HepG2 (cell line): ENCODE results near the gene TOM1L2. TPM values are rescaled to one million over a fixed set of nuclear protein-coding genes. Genes with fewer than 3 reads are reported as not detected.
A peak's percentile ranks its signal among the peaks of the same experiment; 100 is the strongest.

ENCODE experiments used
- CEBPG ChIP-seq: IDR thresholded peaks from 2 replicates; pipeline ENCODE4 v1.6.1; 2016
- DNMT1 ChIP-seq: sonication (generic); formaldehyde crosslinking; IDR thresholded peaks from 2 replicates; pipeline ENCODE4 v1.5.1; 2020; ENCODE audit warnings: mild to moderate bottlenecking, missing genetic modification reagents
- HOXA5 ChIP-seq: sonication (generic); formaldehyde crosslinking; IDR thresholded peaks from 2 replicates; pipeline ENCODE4 v1.4.0; 2020; ENCODE audit warnings: missing genetic modification reagents
- HOXA7 ChIP-seq: sonication (generic); formaldehyde crosslinking; IDR thresholded peaks from 2 replicates; pipeline ENCODE4 v1.8.1; 2022; ENCODE audit warnings: mild to moderate bottlenecking, missing genetic modification reagents, moderate library complexity
- NFIC ChIP-seq: IDR thresholded peaks from 2 replicates; pipeline ENCODE4 v1.6.1; 2012; ENCODE audit warnings: mild to moderate bottlenecking, low read length, inconsistent platforms
- RARA ChIP-seq: IDR thresholded peaks from 2 replicates; pipeline ENCODE4 v1.6.1; 2016; ENCODE audit warnings: missing genetic modification reagents, missing compliant biosample characterization
- SMYD3 ChIP-seq: sonication (generic); formaldehyde crosslinking; IDR thresholded peaks from 2 replicates; pipeline ENCODE4 v1.8.1; 2023; ENCODE audit warnings: mild to moderate bottlenecking, missing genetic modification reagents
- TBX2 ChIP-seq: sonication (generic); formaldehyde crosslinking; IDR thresholded peaks from 2 replicates; pipeline ENCODE4 v1.5.0; 2020; ENCODE audit warnings: missing genetic modification reagents, mild to moderate bottlenecking, borderline replicate concordance
- TGIF2 ChIP-seq: IDR thresholded peaks from 2 replicates; pipeline ENCODE4 v1.6.1; 2016; ENCODE audit warnings: control low read depth, missing compliant biosample characterization
- YEATS2 ChIP-seq: sonication (generic); formaldehyde crosslinking; IDR thresholded peaks from 2 replicates; pipeline ENCODE4 v1.4.0; 2020; ENCODE audit warnings: missing genetic modification reagents, borderline replicate concordance
- ZEB1 ChIP-seq: IDR thresholded peaks from 2 replicates; pipeline ENCODE4 v1.6.1; 2012; ENCODE audit warnings: mild to moderate bottlenecking, low read depth, inconsistent platforms; ENCODE audit not compliant: insufficient replicate concordance
- ZFAT ChIP-seq: sonication (generic); formaldehyde crosslinking; conservative IDR thresholded peaks from 2 replicates; pipeline ENCODE4 v1.8.1; 2023; ENCODE audit warnings: missing genetic modification reagents, inconsistent platforms
- ZFP62 ChIP-seq: sonication (generic); formaldehyde crosslinking; IDR thresholded peaks from 2 replicates; pipeline ENCODE4 v1.4.0; 2020; ENCODE audit warnings: missing genetic modification reagents
- ZNF629 ChIP-seq: sonication (generic); formaldehyde crosslinking; conservative IDR thresholded peaks from 2 replicates; pipeline ENCODE4 v1.5.0; 2020; ENCODE audit warnings: missing genetic modification reagents
- ZNF644 ChIP-seq: IDR thresholded peaks from 2 replicates; pipeline ENCODE4 v1.6.1; 2016; ENCODE audit warnings: low read depth
- ZNF713 ChIP-seq: sonication (generic); formaldehyde crosslinking; IDR thresholded peaks from 2 replicates; pipeline ENCODE4 v1.4.0; 2020; ENCODE audit warnings: mild to moderate bottlenecking, missing genetic modification reagents
- ZNF75D ChIP-seq: sonication (generic); formaldehyde crosslinking; IDR thresholded peaks from 2 replicates; pipeline ENCODE4 v1.8.1; 2023; ENCODE audit warnings: missing genetic modification reagents, mild to moderate bottlenecking, borderline replicate concordance
- ZNF777 ChIP-seq: sonication (generic); formaldehyde crosslinking; IDR thresholded peaks from 2 replicates; pipeline ENCODE4 v1.4.0; 2020; ENCODE audit warnings: missing genetic modification reagents
- ZNF878 ChIP-seq: sonication (generic); formaldehyde crosslinking; IDR thresholded peaks from 2 replicates; pipeline ENCODE4 v1.8.1; 2023; ENCODE audit warnings: mild to moderate bottlenecking, missing genetic modification reagents, moderate library complexity
- ZNF883 ChIP-seq: sonication (generic); formaldehyde crosslinking; IDR thresholded peaks from 2 replicates; pipeline ENCODE4 v1.5.1; 2020; ENCODE audit warnings: mild to moderate bottlenecking, missing genetic modification reagents; ENCODE audit errors: not compliant biosample characterization
- polyA plus RNA-seq, 8 experiments: library from polyadenylated mRNA; depleted of rRNA in 3 of 8; stranded (reverse) in 7 of 8; unstranded in 1 of 8; fragments of >200 nt; fragmentation: Illumina TruSeq in 4 of 8; extraction: Trizol in 4 of 8; gene quantifications; 2 replicates each; pipeline versions ENCODE4 v1.2.1 to v1.2.3, GENCODE V29; 2011 to 2016; ENCODE audit warnings: low read depth in 4 of 8, missing spikeins in 1 of 8, mixed read lengths in 1 of 8; ENCODE audit not compliant: insufficient read depth in 1 of 8
- total RNA-seq, 5 experiments: library from RNA; depleted of rRNA; stranded (reverse); fragments of >200 nt; fragmentation: Illumina TruSeq; extraction: Trizol; gene quantifications; 2 replicates each; pipeline ENCODE4 v1.2.3, GENCODE V29; 2016; ENCODE audit warnings: low read depth in 1 of 5
- TF ChIP-seq, protein P1 (sequence below): sonication (generic); formaldehyde crosslinking; IDR thresholded peaks from 2 replicates; pipeline ENCODE4 v1.4.0; 2020; ENCODE audit warnings: missing genetic modification reagents, borderline replicate concordance
- TF ChIP-seq, protein P2 (sequence below): IDR thresholded peaks from 2 replicates; pipeline ENCODE4 v1.6.1; 2018; ENCODE audit warnings: missing genetic modification reagents, mild to moderate bottlenecking, missing compliant biosample characterization
- TF ChIP-seq, protein P3 (sequence below): sonication (generic); formaldehyde crosslinking; IDR thresholded peaks from 2 replicates; pipeline ENCODE4 v1.9.0; 2021; ENCODE audit warnings: missing genetic modification reagents, mild to moderate bottlenecking, borderline replicate concordance

Gene TOM1L2
- total and polyA plus RNA-seq, 2 of the 13 experiments (the other 11 are each of a cell fraction or from before 2014, with no cell fraction given): 4.7 to 7.4 TPM

DNA sequence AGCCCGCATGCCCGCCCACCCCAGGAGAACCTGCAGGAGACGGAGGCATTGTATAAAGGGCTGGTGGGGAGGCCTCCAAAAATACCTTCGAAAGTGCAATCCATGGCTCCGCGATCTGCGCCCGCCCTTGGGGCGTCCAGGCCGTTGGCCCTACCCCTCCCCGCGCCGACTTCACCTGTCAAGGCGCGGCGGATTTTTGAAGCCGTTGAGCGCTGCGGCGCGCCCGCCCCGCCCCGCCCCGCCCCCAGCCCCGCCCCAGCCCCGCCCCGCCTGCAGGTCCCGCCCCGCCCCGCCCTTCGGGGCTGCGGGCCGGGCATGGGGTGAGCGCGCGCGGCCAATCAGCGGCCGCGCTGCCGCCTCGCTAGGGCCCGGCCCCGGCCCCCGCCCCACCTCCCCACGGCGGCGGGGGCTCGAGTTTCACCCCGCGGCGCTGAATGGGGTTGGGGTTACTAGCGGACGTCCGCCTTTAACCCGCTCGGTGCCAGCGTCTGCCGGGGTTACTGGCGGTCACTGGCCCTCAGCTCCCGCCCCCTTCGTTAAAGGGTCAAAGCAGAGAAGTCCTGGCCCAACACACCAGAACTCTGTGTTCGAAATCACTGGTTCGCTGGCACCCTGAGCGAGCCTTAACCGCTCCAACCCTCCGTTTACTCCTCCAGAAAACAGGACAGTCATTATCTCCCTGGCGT is 148.6 kb downstream of the TOM1L2 start (continued):
- no peak for TF ChIP-seq TGIF2 (CRISPR knock-in tag)
- TF ChIP-seq, protein P1, sequence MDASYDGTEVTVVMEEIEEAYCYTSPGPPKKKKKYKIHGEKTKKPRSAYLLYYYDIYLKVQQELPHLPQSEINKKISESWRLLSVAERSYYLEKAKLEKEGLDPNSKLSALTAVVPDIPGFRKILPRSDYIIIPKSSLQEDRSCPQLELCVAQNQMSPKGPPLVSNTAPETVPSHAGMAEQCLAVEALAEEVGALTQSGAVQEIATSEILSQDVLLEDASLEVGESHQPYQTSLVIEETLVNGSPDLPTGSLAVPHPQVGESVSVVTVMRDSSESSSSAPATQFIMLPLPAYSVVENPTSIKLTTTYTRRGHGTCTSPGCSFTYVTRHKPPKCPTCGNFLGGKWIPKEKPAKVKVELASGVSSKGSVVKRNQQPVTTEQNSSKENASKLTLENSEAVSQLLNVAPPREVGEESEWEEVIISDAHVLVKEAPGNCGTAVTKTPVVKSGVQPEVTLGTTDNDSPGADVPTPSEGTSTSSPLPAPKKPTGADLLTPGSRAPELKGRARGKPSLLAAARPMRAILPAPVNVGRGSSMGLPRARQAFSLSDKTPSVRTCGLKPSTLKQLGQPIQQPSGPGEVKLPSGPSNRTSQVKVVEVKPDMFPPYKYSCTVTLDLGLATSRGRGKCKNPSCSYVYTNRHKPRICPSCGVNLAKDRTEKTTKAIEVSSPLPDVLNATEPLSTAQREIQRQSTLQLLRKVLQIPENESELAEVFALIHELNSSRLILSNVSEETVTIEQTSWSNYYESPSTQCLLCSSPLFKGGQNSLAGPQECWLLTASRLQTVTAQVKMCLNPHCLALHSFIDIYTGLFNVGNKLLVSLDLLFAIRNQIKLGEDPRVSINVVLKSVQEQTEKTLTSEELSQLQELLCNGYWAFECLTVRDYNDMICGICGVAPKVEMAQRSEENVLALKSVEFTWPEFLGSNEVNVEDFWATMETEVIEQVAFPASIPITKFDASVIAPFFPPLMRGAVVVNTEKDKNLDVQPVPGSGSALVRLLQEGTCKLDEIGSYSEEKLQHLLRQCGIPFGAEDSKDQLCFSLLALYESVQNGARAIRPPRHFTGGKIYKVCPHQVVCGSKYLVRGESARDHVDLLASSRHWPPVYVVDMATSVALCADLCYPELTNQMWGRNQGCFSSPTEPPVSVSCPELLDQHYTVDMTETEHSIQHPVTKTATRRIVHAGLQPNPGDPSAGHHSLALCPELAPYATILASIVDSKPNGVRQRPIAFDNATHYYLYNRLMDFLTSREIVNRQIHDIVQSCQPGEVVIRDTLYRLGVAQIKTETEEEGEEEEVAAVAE (CRISPR knock-in tag): no peak
- no peak for TF ChIP-seq DNMT1 (CRISPR knock-in tag)
- TF ChIP-seq ZNF629 (CRISPR knock-in tag): no peak
- TF ChIP-seq, protein P2, sequence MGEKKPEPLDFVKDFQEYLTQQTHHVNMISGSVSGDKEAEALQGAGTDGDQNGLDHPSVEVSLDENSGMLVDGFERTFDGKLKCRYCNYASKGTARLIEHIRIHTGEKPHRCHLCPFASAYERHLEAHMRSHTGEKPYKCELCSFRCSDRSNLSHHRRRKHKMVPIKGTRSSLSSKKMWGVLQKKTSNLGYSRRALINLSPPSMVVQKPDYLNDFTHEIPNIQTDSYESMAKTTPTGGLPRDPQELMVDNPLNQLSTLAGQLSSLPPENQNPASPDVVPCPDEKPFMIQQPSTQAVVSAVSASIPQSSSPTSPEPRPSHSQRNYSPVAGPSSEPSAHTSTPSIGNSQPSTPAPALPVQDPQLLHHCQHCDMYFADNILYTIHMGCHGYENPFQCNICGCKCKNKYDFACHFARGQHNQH (CRISPR knock-in tag): no peak
- no peak for TF ChIP-seq ZEB1
- no peak for TF ChIP-seq ZNF883 (CRISPR knock-in tag)
- TF ChIP-seq ZFAT (CRISPR knock-in tag): no peak
- TF ChIP-seq, protein P3, sequence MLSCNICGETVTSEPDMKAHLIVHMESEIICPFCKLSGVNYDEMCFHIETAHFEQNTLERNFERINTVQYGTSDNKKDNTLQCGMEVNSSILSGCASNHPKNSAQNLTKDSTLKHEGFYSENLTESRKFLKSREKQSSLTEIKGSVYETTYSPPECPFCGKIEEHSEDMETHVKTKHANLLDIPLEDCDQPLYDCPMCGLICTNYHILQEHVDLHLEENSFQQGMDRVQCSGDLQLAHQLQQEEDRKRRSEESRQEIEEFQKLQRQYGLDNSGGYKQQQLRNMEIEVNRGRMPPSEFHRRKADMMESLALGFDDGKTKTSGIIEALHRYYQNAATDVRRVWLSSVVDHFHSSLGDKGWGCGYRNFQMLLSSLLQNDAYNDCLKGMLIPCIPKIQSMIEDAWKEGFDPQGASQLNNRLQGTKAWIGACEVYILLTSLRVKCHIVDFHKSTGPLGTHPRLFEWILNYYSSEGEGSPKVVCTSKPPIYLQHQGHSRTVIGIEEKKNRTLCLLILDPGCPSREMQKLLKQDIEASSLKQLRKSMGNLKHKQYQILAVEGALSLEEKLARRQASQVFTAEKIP (CRISPR knock-in tag): no peak
- TF ChIP-seq TBX2 (CRISPR knock-in tag): peak; percentile 18; the same call in 1 of the 2 replicates
- TF ChIP-seq CEBPG (CRISPR knock-in tag): no peak
- TF ChIP-seq ZNF777 (CRISPR knock-in tag): peak; percentile 39; the same call in 1 of the 2 replicates
- TF ChIP-seq ZNF75D (CRISPR knock-in tag): no peak
- no peak for TF ChIP-seq HOXA7 (CRISPR knock-in tag)
- no peak for TF ChIP-seq SMYD3 (CRISPR knock-in tag)
- TF ChIP-seq ZNF878 (CRISPR knock-in tag): no peak
- TF ChIP-seq NFIC: no peak
- TF ChIP-seq RARA (CRISPR knock-in tag): peak; percentile 92
- 0 out of 2 replicates have a peak, but pooled peaks have one; percentile 34 for TF ChIP-seq HOXA5
- no peak for TF ChIP-seq ZFP62
- no peak for TF ChIP-seq ZNF644 (CRISPR knock-in tag)
- no peak for TF ChIP-seq YEATS2 (CRISPR knock-in tag)
- no peak for TF ChIP-seq ZNF713 (CRISPR knock-in tag)
